Thymus (tissue), 11 donors: ENCODE results near the gene LGALS7B. TPM values are rescaled to one million over a fixed set of nuclear protein-coding genes. Genes with fewer than 3 reads are reported as not detected.

Experiments used
- DNase-seq, 9 donors: peaks; one replicate each; pipeline ENCODE4 v3.0.0-alpha.2; 2013; ENCODE audit warnings: low spot score in 9 of 9, low read depth in 6 of 9, missing footprints in 1 of 9
- H3K27ac ChIP-seq, 2 donors: one replicate each; pipeline ENCODE4 v1.5.1; 2013; ENCODE audit warnings: control low read depth in 1 of 2, low read depth in 1 of 2, low read length in 1 of 2, mild to moderate bottlenecking in 1 of 2, moderate library complexity in 1 of 2
- H3K27me3 ChIP-seq, 2 donors: one replicate each; pipeline ENCODE4 v1.5.1; 2013; ENCODE audit warnings: low read length in 1 of 2; ENCODE audit not compliant: control insufficient read depth in 2 of 2, insufficient read depth in 1 of 2
- H3K36me3 ChIP-seq, 2 donors: one replicate each; pipeline ENCODE4 v1.5.1; 2013; ENCODE audit warnings: low read length in 1 of 2, mild to moderate bottlenecking in 1 of 2, moderate library complexity in 1 of 2; ENCODE audit not compliant: control insufficient read depth in 2 of 2, insufficient read depth in 2 of 2
- H3K4me1 ChIP-seq, 2 donors: one replicate each; pipeline ENCODE4 v1.5.1; 2013; ENCODE audit warnings: low read length in 2 of 2; ENCODE audit not compliant: control insufficient read depth in 2 of 2, insufficient read depth in 2 of 2
- H3K4me3 ChIP-seq, 2 donors: one replicate each; pipeline ENCODE4 v1.5.1; 2013; ENCODE audit warnings: low read length in 2 of 2, control low read depth in 1 of 2, mild to moderate bottlenecking in 1 of 2
- H3K9me3 ChIP-seq, 2 donors: one replicate each; pipeline ENCODE4 v1.5.1; 2013; ENCODE audit warnings: low read length in 1 of 2, mild to moderate bottlenecking in 1 of 2; ENCODE audit not compliant: control insufficient read depth in 2 of 2, insufficient read depth in 1 of 2
- WGBS: extraction: QIAGEN DNeasy Blood & Tissue Kit; methylation state at CpG from one replicate; pipeline ENCODE4 v1.1.7; 2013; 5-methylcytosine and 5-hydroxymethylcytosine counted together
- polyA plus RNA-seq: library from polyadenylated mRNA; stranded (reverse); fragments of 200-250 nt; gene quantifications from one replicate; pipeline ENCODE4 v1.2.3, GENCODE V29; 2013
- total RNA-seq: library from RNA; stranded (reverse); fragments of 120-200 nt; gene quantifications from one replicate; pipeline ENCODE4 v1.2.4, GENCODE V29; 2013
- donor health status: healthy.

The LGALS7B gene
- total and polyA plus RNA-seq, 2 donors = 14.7 to 234 TPM

GRCh38 chr19:38834104-38834490, 45.1 kb downstream of the LGALS7B start:
- Histone ChIP-seq H3K9me3 (no peaks in the 10 kb centered on the region), H3K27me3 (no peaks in the 10 kb centered on the region), H3K27ac (no peak overlapping the region), H3K4me3 (no peak overlapping the region), H3K4me1 (peaks cover 2 to 10% of the 10 kb centered on the region in 2 donors), H3K36me3 (peaks cover 41 to 42% of the 10 kb centered on the region in 2 donors)
- WGBS = 96% methylated on average over 4 of the region's 4 CpGs
- DNase-seq = no peak

GRCh38 chr19:38834590-38834989, 45.6 kb downstream of the LGALS7B start:
- Histone ChIP-seq H3K27me3 (no peaks in the 10 kb centered on the region), H3K9me3 (no peaks in the 10 kb centered on the region), H3K4me1 (peaks cover 2 to 10% of the 10 kb centered on the region in 2 donors), H3K27ac (no peak overlapping the region), H3K4me3 (no peak overlapping the region), H3K36me3 (peaks cover 46% of the 10 kb centered on the region in 2 donors)
- 99% methylated on average over 6 of the region's 6 CpGs for WGBS
- DNase-seq = no peak

- DNase-seq = no peak
- Histone ChIP-seq H3K27me3 (no peaks in the 10 kb centered on the region), H3K36me3 (peaks cover 56 to 63% of the 10 kb centered on the region in 2 donors), H3K27ac (no peak overlapping the region), H3K4me3 (no peak overlapping the region), H3K9me3 (no peaks in the 10 kb centered on the region), H3K4me1 (peaks cover 0 to 3% of the 10 kb centered on the region in 2 donors)
- WGBS = 97% methylated on average over 8 of the region's 8 CpGs
These were observed 47.4 kb downstream of the LGALS7B start for GRCh38 chr19:38836159-38836982.

- no peak overlapping the region for H3K27ac ChIP-seq
These were observed 48.1 kb downstream of the LGALS7B start for GRCh38 chr19:38836983-38837626.

GRCh38 chr19:38837656-38838121, 48.7 kb downstream of the LGALS7B start:
- WGBS = 98% methylated on average over 7 of the region's 7 CpGs
- Histone ChIP-seq H3K4me1 (peaks cover under 1 to 14% of the 10 kb centered on the region in 2 donors), H3K4me3 (no peak overlapping the region), H3K27me3 (no peaks in the 10 kb centered on the region), H3K36me3 (peaks cover 69 to 76% of the 10 kb centered on the region in 2 donors), H3K27ac (no peak overlapping the region), H3K9me3 (no peaks in the 10 kb centered on the region)
- no peak for DNase-seq

More at GRCh38 chr19:38836983-38837626, 48.1 kb downstream of the LGALS7B start:
- Histone ChIP-seq H3K4me3 (no peak overlapping the region), H3K27me3 (no peaks in the 10 kb centered on the region), H3K9me3 (no peaks in the 10 kb centered on the region), H3K4me1 (peaks cover 0 to 11% of the 10 kb centered on the region in 2 donors), H3K36me3 (peaks cover 64 to 70% of the 10 kb centered on the region in 2 donors)
- WGBS = 98% methylated on average over 6 of the region's 6 CpGs
- DNase-seq = no peak

GRCh38 chr19:38838208-38838985, 49.4 kb downstream of the LGALS7B start:
- WGBS = 93% methylated on average over 19 of the region's 19 CpGs
- H3K4me3 ChIP-seq = no peak overlapping the region
- H3K36me3 ChIP-seq = peaks cover 76 to 83% of the 10 kb centered on the region in 2 donors
- peaks cover 7 to 21% of the 10 kb centered on the region in 2 donors for H3K4me1 ChIP-seq
- no peak for DNase-seq
- H3K9me3 ChIP-seq = no peaks in the 10 kb centered on the region
- H3K27ac ChIP-seq = no peak overlapping the region
- H3K27me3 ChIP-seq = no peaks in the 10 kb centered on the region

- Histone ChIP-seq H3K27me3 (no peaks in the 10 kb centered on the region), H3K27ac (no peak overlapping the region), H3K4me1 (peaks cover 9 to 29% of the 10 kb centered on the region in 2 donors), H3K36me3 (peaks cover 83 to 91% of the 10 kb centered on the region in 2 donors), H3K4me3 (no peak overlapping the region), H3K9me3 (no peaks in the 10 kb centered on the region)
- WGBS = 93% methylated on average over 12 of the region's 12 CpGs
- no peak for DNase-seq
These were observed 50.2 kb downstream of the LGALS7B start for GRCh38 chr19:38838986-38839761.

- 97% methylated on average over 28 of the region's 28 CpGs for WGBS
- H3K4me1 ChIP-seq = peaks cover 9 to 31% of the 10 kb centered on the region in 2 donors
- no peak for DNase-seq
These were observed 51.0 kb downstream of the LGALS7B start for GRCh38 chr19:38839816-38840582.

More at GRCh38 chr19:38839816-38840582, 51.0 kb downstream of the LGALS7B start:
- no peak overlapping the region for H3K4me3 ChIP-seq
- H3K27me3 ChIP-seq = no peaks in the 10 kb centered on the region
- peaks cover 92 to 96% of the 10 kb centered on the region in 2 donors for H3K36me3 ChIP-seq
- H3K27ac ChIP-seq = no peak overlapping the region
- H3K9me3 ChIP-seq = no peaks in the 10 kb centered on the region
